H9 (cell line): ENCODE data around the gene NPFFR2. TPM values are rescaled to one million over a fixed set of nuclear protein-coding genes. Genes with fewer than 3 reads are reported as not detected.

Experiments used
- DNase-seq: peaks from one replicate; pipeline ENCODE4 v3.0.0-alpha.2; 2017
- H2AFZ ChIP-seq: one replicate; pipeline ENCODE4 v1.6.1; 2013; ENCODE audit warnings: mild to moderate bottlenecking, low read length, control low read depth, moderate library complexity
- H2AK5ac ChIP-seq: 2 replicates; pipeline ENCODE4 v1.6.1; 2013; ENCODE audit warnings: low read length, control low read depth, mixed read lengths; ENCODE audit not compliant: insufficient read length
- H2BK120ac ChIP-seq: one replicate; pipeline ENCODE4 v1.6.1; 2013; ENCODE audit warnings: low read depth, mild to moderate bottlenecking, low read length, control low read depth, inconsistent platforms; ENCODE audit not compliant: poor library complexity, severe bottlenecking
- H2BK12ac ChIP-seq: 2 replicates; pipeline ENCODE4 v1.6.1; 2013; ENCODE audit warnings: low read length, control low read depth, mixed read lengths, low read depth; ENCODE audit not compliant: insufficient read length
- H2BK15ac ChIP-seq: 2 replicates; pipeline ENCODE4 v1.6.1; 2013; ENCODE audit warnings: low read depth, low read length, control low read depth
- H2BK20ac ChIP-seq: one replicate; pipeline ENCODE4 v1.6.1; 2013; ENCODE audit warnings: low read depth, mild to moderate bottlenecking, low read length, control low read depth, inconsistent platforms; ENCODE audit not compliant: poor library complexity, severe bottlenecking
- H2BK5ac ChIP-seq: 2 replicates; pipeline ENCODE4 v1.6.1; 2013; ENCODE audit warnings: low read length, control low read depth, mixed read lengths; ENCODE audit not compliant: insufficient read length
- H3K14ac ChIP-seq: 2 replicates; pipeline ENCODE4 v1.6.1; 2013; ENCODE audit warnings: low read length, control low read depth; ENCODE audit not compliant: insufficient read depth
- H3K18ac ChIP-seq: 2 replicates; pipeline ENCODE4 v1.6.1; 2013; ENCODE audit warnings: low read depth, mild to moderate bottlenecking, mixed read lengths, low read length, control low read depth; ENCODE audit not compliant: insufficient read length
- H3K23ac ChIP-seq: 2 replicates; pipeline ENCODE4 v1.6.1; 2013; ENCODE audit warnings: low read length, control low read depth, mixed read lengths, low read depth; ENCODE audit not compliant: insufficient read length
- H3K23me2 ChIP-seq: 2 replicates; pipeline ENCODE4 v1.6.1; 2013; ENCODE audit warnings: low read depth, mild to moderate bottlenecking, mixed read lengths, low read length, control low read depth; ENCODE audit not compliant: insufficient read length, poor library complexity, severe bottlenecking
- H3K27ac ChIP-seq: 2 replicates; pipeline ENCODE4 v1.5.1; 2013; ENCODE audit warnings: low read length, control low read depth, mixed read lengths, low read depth; ENCODE audit not compliant: insufficient read length
- H3K27me3 ChIP-seq: 2 replicates; pipeline ENCODE4 v1.6.1; 2013; ENCODE audit warnings: low read length, control low read depth, inconsistent platforms; ENCODE audit not compliant: insufficient read depth
- H3K4ac ChIP-seq: 2 replicates; pipeline ENCODE4 v1.6.1; 2013; ENCODE audit warnings: low read depth, mild to moderate bottlenecking, control low read depth, inconsistent platforms, low read length, moderate library complexity
- H3K4me1 ChIP-seq: 2 replicates; pipeline ENCODE4 v1.6.1; 2013; ENCODE audit warnings: low read length, control low read depth, inconsistent platforms; ENCODE audit not compliant: insufficient read depth
- H3K4me2 ChIP-seq: 2 replicates; pipeline ENCODE4 v1.6.1; 2013; ENCODE audit warnings: low read length, control low read depth, mixed read lengths; ENCODE audit not compliant: insufficient read length, insufficient read depth
- H3K56ac ChIP-seq: 2 replicates; pipeline ENCODE4 v1.6.1; 2013; ENCODE audit warnings: low read depth, mild to moderate bottlenecking, mixed read lengths, low read length, control low read depth; ENCODE audit not compliant: insufficient read length
- H3K79me1 ChIP-seq: 2 replicates; pipeline ENCODE4 v1.6.1; 2013; ENCODE audit warnings: low read depth, mild to moderate bottlenecking, moderate library complexity, low read length, control low read depth, inconsistent platforms; ENCODE audit not compliant: insufficient read depth, poor library complexity, severe bottlenecking
- H3K79me2 ChIP-seq: 2 replicates; pipeline ENCODE4 v1.6.1; 2013; ENCODE audit warnings: low read length, control low read depth, inconsistent platforms; ENCODE audit not compliant: insufficient read depth
- H3K9ac ChIP-seq: 2 replicates; pipeline ENCODE4 v1.6.1; 2013; ENCODE audit warnings: low read length, control low read depth, mixed read lengths; ENCODE audit not compliant: insufficient read length; ENCODE audit errors: extremely low read depth
- H3K9me3 ChIP-seq: one replicate; pipeline ENCODE4 v1.6.1; 2013; ENCODE audit warnings: low read depth, low read length, inconsistent platforms; ENCODE audit not compliant: control insufficient read depth
- H3T11ph ChIP-seq: one replicate; pipeline ENCODE4 v1.6.1; 2013; ENCODE audit warnings: mild to moderate bottlenecking, low read length, control low read depth, inconsistent platforms
- H4K20me1 ChIP-seq: one replicate; pipeline ENCODE4 v1.6.1; 2013; ENCODE audit not compliant: control insufficient read depth, insufficient read length, insufficient read depth
- H4K5ac ChIP-seq: 2 replicates; pipeline ENCODE4 v1.6.1; 2013; ENCODE audit warnings: low read depth, mild to moderate bottlenecking, mixed read lengths, low read length, control low read depth; ENCODE audit not compliant: insufficient read length
- H4K8ac ChIP-seq: replicated peaks from 2 replicates; pipeline ENCODE4 v1.6.1; 2013; ENCODE audit warnings: low read length, control low read depth, mixed read lengths, low read depth; ENCODE audit not compliant: insufficient read length
- H4K91ac ChIP-seq: 2 replicates; pipeline ENCODE4 v1.6.1; 2013; ENCODE audit warnings: low read depth, mild to moderate bottlenecking, moderate library complexity, mixed read lengths, low read length, control low read depth; ENCODE audit not compliant: insufficient read length
- H3K27ac Mint-ChIP-seq, 3 experiments: 2 replicates in 2 of 3; 3 replicates in 1 of 3; pipeline ENCODE4 v1.8.0; 2020 to 2021; ENCODE audit warnings: mixed read lengths in 3 of 3, mild to moderate bottlenecking in 1 of 3, moderate library complexity in 1 of 3
- H3K27me3 Mint-ChIP-seq: 2 replicates; pipeline ENCODE4 v1.8.0; 2021; ENCODE audit warnings: low read depth, mild to moderate bottlenecking, moderate library complexity, mixed read lengths
- H3K36me3 Mint-ChIP-seq, 3 experiments: 2 replicates in 2 of 3; 3 replicates in 1 of 3; pipeline ENCODE4 v1.8.0; 2020 to 2021; ENCODE audit warnings: low read depth in 3 of 3, mixed read lengths in 3 of 3; ENCODE audit not compliant: insufficient read depth in 1 of 3
- H3K4me1 Mint-ChIP-seq, 2 experiments: 2 replicates each; pipeline ENCODE4 v1.8.0; 2020; ENCODE audit warnings: mixed read lengths in 2 of 2
- H3K4me3 Mint-ChIP-seq, 2 experiments: 2 replicates in 1 of 2; 3 replicates in 1 of 2; pipeline ENCODE4 v1.8.0; 2020 to 2021; ENCODE audit warnings: mild to moderate bottlenecking in 2 of 2, mixed read lengths in 2 of 2, moderate library complexity in 1 of 2
- H3K9me3 Mint-ChIP-seq, 2 experiments: 2 replicates in 1 of 2; 3 replicates in 1 of 2; pipeline ENCODE4 v1.8.0; 2020; ENCODE audit warnings: mild to moderate bottlenecking in 2 of 2, mixed read lengths in 2 of 2, moderate library complexity in 1 of 2
- CTCF ChIP-seq: fragments of 200-600 bp; sonication (generic); conservative IDR thresholded peaks from 3 replicates; pipeline ENCODE4 v1.8.0; 2021; ENCODE audit warnings: antibody characterized with exemption, mild to moderate bottlenecking
- WGBS: extraction: QIAGEN DNeasy Blood & Tissue Kit; methylation state at CpG from one replicate; pipeline ENCODE4 v1.1.7; 2013; ENCODE audit warnings: missing lambda C conversion rate, low lambda C conversion rate, mixed read lengths; ENCODE audit not compliant: insufficient read length; ENCODE audit errors: extremely low coverage; 5-methylcytosine and 5-hydroxymethylcytosine counted together
- total RNA-seq: library from RNA; stranded (reverse); gene quantifications from 2 replicates; pipeline ENCODE4 v1.2.1, GENCODE V29; 2021

Gene NPFFR2
- total RNA-seq, 1 experiment from 2014 or later = 7.3 TPM

GRCh38 chr4:72144241-72144640 is 112.4 kb downstream of the NPFFR2 start:
- no peak overlapping the region for H4K5ac ChIP-seq
- no peaks in the 10 kb centered on the region for H3K23me2 ChIP-seq
- no peak overlapping the region for H2AFZ ChIP-seq
- H3K36me3 Mint-ChIP-seq = peaks cover 9 to 35% (median 33%) of the 10 kb centered on the region in 3 experiments
- H3K9ac ChIP-seq = no peak overlapping the region
- no peak for DNase-seq
- H2BK120ac ChIP-seq = no peak overlapping the region
- no peak overlapping the region for H3T11ph ChIP-seq
- H3K4me2 ChIP-seq = no peak overlapping the region
- H3K9me3 Mint-ChIP-seq = peaks cover 5 to 15% of the 10 kb centered on the region in 2 experiments; a peak in 4 of 5 replicates
- no peak overlapping the region for H3K23ac ChIP-seq
- H4K91ac ChIP-seq = no peak overlapping the region
- WGBS = no CpG with 5 or more reads among the region's 2 CpGs
- H3K4ac ChIP-seq = no peak overlapping the region
- H3K27me3 Mint-ChIP-seq = no peaks in the 10 kb centered on the region; the same call in 1 of the 2 replicates
- H4K8ac ChIP-seq = no peak overlapping the region
- H3K4me1 ChIP-seq = peaks cover 2% of the 10 kb centered on the region; the same call in 1 of the 2 replicates
- no peaks in the 10 kb centered on the region for H3K79me2 ChIP-seq
- H3K4me1 Mint-ChIP-seq = no peaks in the 10 kb centered on the region; a peak in 2 of 4 replicates
- TF ChIP-seq CTCF = no peak
- H3K9me3 ChIP-seq = no peaks in the 10 kb centered on the region
- no peak overlapping the region for H2BK12ac ChIP-seq
- H3K4me3 Mint-ChIP-seq = no peak overlapping the region
- H3K56ac ChIP-seq = no peak overlapping the region
- H2BK20ac ChIP-seq = no peak overlapping the region
- H4K20me1 ChIP-seq = no peaks in the 10 kb centered on the region
- no peak overlapping the region for H3K18ac ChIP-seq
- H3K27ac ChIP-seq = no peak overlapping the region
- H2AK5ac ChIP-seq = no peak overlapping the region
- no peak overlapping the region for H2BK5ac ChIP-seq
- peak overlapping the region in 1 of 3 experiments; percentile 84; a peak in 2 of 7 replicates for H3K27ac Mint-ChIP-seq
- H3K14ac ChIP-seq = no peak overlapping the region
- H2BK15ac ChIP-seq = no peak overlapping the region
- H3K27me3 ChIP-seq = no peaks in the 10 kb centered on the region
- H3K79me1 ChIP-seq = no peaks in the 10 kb centered on the region
